Esophagus (tissue), 2 donors: ENCODE measurements around the gene AMPD1. TPM values are rescaled to one million over a fixed set of nuclear protein-coding genes. Genes with fewer than 3 reads are reported as not detected.

Experiments used
- H3K27ac ChIP-seq, 2 donors: one replicate each; pipeline ENCODE4 v1.5.1; 2013; ENCODE audit warnings: low read depth in 2 of 2, mild to moderate bottlenecking in 2 of 2, inconsistent platforms in 1 of 2, low read length in 1 of 2, moderate library complexity in 1 of 2
- H3K27me3 ChIP-seq, 2 donors: one replicate each; pipeline ENCODE4 v1.6.1; 2013; ENCODE audit warnings: low read length in 2 of 2, control low read depth in 1 of 2, mild to moderate bottlenecking in 1 of 2; ENCODE audit not compliant: insufficient read depth in 2 of 2, control insufficient read depth in 1 of 2
- H3K36me3 ChIP-seq, 2 donors: one replicate each; pipeline ENCODE4 v1.6.1; 2013; ENCODE audit warnings: low read length in 1 of 2; ENCODE audit not compliant: control insufficient read depth in 2 of 2, insufficient read depth in 2 of 2
- H3K4me1 ChIP-seq, 2 donors: one replicate each; pipeline ENCODE4 v1.6.1; 2013; ENCODE audit warnings: low read length in 1 of 2; ENCODE audit not compliant: control insufficient read depth in 2 of 2, insufficient read depth in 2 of 2
- H3K4me3 ChIP-seq, 2 donors: one replicate each; pipeline ENCODE4 v1.5.1; 2013; ENCODE audit warnings: low read length in 2 of 2, mild to moderate bottlenecking in 2 of 2, low read depth in 1 of 2, moderate library complexity in 1 of 2
- H3K9me3 ChIP-seq, 2 donors: one replicate each; pipeline ENCODE4 v1.6.1; 2013; ENCODE audit warnings: mild to moderate bottlenecking in 2 of 2, low read depth in 1 of 2, low read length in 1 of 2, moderate library complexity in 1 of 2; ENCODE audit not compliant: control insufficient read depth in 2 of 2, insufficient read depth in 1 of 2
- WGBS, 2 donors: extraction: QIAGEN DNeasy Blood & Tissue Kit; methylation state at CpG; one replicate each; pipeline ENCODE4 v1.1.7; 2013; 5-methylcytosine and 5-hydroxymethylcytosine counted together
- polyA plus RNA-seq, 2 donors: library from polyadenylated mRNA; stranded (reverse); fragments of 200-250 nt; gene quantifications; one replicate each; pipeline ENCODE4 v1.2.3, GENCODE V29; 2013
- donor health status: healthy with polysubstance abuse.
- donor health status: Bipolar disorder and iron deficiency.

Gene AMPD1
- polyA plus RNA-seq, 2 donors, result 0.11 to 0.18 TPM

GRCh38 chr1:114703242-114703641 is 7.9 kb upstream of the AMPD1 start:
- no peak overlapping the region for H3K4me3 ChIP-seq
- WGBS, 2 donors, result 94% methylated on average over 1 of the region's 1 CpG
- no peaks in the 10 kb centered on the region for H3K36me3 ChIP-seq
- no peak overlapping the region for H3K27ac ChIP-seq
- H3K4me1 ChIP-seq, result no peaks in the 10 kb centered on the region
- H3K27me3 ChIP-seq, result no peaks in the 10 kb centered on the region
- H3K9me3 ChIP-seq, result no peaks in the 10 kb centered on the region

GRCh38 chr1:114702737-114703136 is 7.4 kb upstream of the AMPD1 start:
- Histone ChIP-seq H3K27me3 (no peaks in the 10 kb centered on the region), H3K9me3 (no peaks in the 10 kb centered on the region), H3K36me3 (no peaks in the 10 kb centered on the region), H3K27ac (no peak overlapping the region), H3K4me3 (no peak overlapping the region), H3K4me1 (no peaks in the 10 kb centered on the region)
- 84 to 86% methylated on average over 5 of the region's 5 CpGs for WGBS, 2 donors

- no peaks in the 10 kb centered on the region for H3K27me3 ChIP-seq
- H3K4me3 ChIP-seq, result no peak overlapping the region
- H3K4me1 ChIP-seq, result no peaks in the 10 kb centered on the region
- no peaks in the 10 kb centered on the region for H3K9me3 ChIP-seq
- no peaks in the 10 kb centered on the region for H3K36me3 ChIP-seq
- H3K27ac ChIP-seq, result no peak overlapping the region
- WGBS, 2 donors, result 69 to 72% methylated on average over 2 of the region's 2 CpGs
Observed at GRCh38 chr1:114701931-114702330, 6.6 kb upstream of the AMPD1 start.

GRCh38 chr1:114700036-114700600 is 4.8 kb upstream of the AMPD1 start:
- Histone ChIP-seq H3K4me3 (no peak overlapping the region), H3K36me3 (no peaks in the 10 kb centered on the region), H3K4me1 (no peaks in the 10 kb centered on the region), H3K9me3 (no peaks in the 10 kb centered on the region), H3K27me3 (no peaks in the 10 kb centered on the region), H3K27ac (no peak overlapping the region)
- 46 to 67% methylated on average over 4 of the region's 4 CpGs for WGBS, 2 donors

- no peaks in the 10 kb centered on the region for H3K9me3 ChIP-seq
- H3K4me3 ChIP-seq, result no peak overlapping the region
- no peaks in the 10 kb centered on the region for H3K4me1 ChIP-seq
- no peak overlapping the region for H3K27ac ChIP-seq
- no peaks in the 10 kb centered on the region for H3K36me3 ChIP-seq
- H3K27me3 ChIP-seq, result no peaks in the 10 kb centered on the region
Observed at GRCh38 chr1:114696810-114697209, 1.5 kb upstream of the AMPD1 start.

GRCh38 chr1:114694540-114695310 is 621 bp downstream of the AMPD1 start:
- Histone ChIP-seq H3K27ac (no peak overlapping the region), H3K27me3 (no peaks in the 10 kb centered on the region), H3K9me3 (no peaks in the 10 kb centered on the region), H3K4me1 (no peaks in the 10 kb centered on the region), H3K36me3 (no peaks in the 10 kb centered on the region), H3K4me3 (no peak overlapping the region)
- 80 to 84% methylated on average over 9 of the region's 9 CpGs for WGBS, 2 donors

- H3K9me3 ChIP-seq, result no peaks in the 10 kb centered on the region
- H3K36me3 ChIP-seq, result no peaks in the 10 kb centered on the region
- no peak overlapping the region for H3K4me3 ChIP-seq
- no peak overlapping the region for H3K27ac ChIP-seq
- WGBS, 2 donors, result 91 to 97% methylated on average over 3 of the region's 3 CpGs
- H3K4me1 ChIP-seq, result no peaks in the 10 kb centered on the region
- H3K27me3 ChIP-seq, result no peaks in the 10 kb centered on the region
Observed at GRCh38 chr1:114692947-114693346, 2.4 kb downstream of the AMPD1 start.

- H3K4me1 ChIP-seq, result no peaks in the 10 kb centered on the region
- no peaks in the 10 kb centered on the region for H3K27me3 ChIP-seq
- H3K4me3 ChIP-seq, result no peak overlapping the region
- 72 to 76% methylated on average over 2 of the region's 2 CpGs for WGBS, 2 donors
- H3K9me3 ChIP-seq, result no peaks in the 10 kb centered on the region
- H3K36me3 ChIP-seq, result no peaks in the 10 kb centered on the region
- H3K27ac ChIP-seq, result no peak overlapping the region
Observed at GRCh38 chr1:114691061-114691460, 4.3 kb downstream of the AMPD1 start.

- Histone ChIP-seq H3K27ac (no peak overlapping the region), H3K27me3 (no peaks in the 10 kb centered on the region), H3K9me3 (no peaks in the 10 kb centered on the region), H3K4me3 (no peak overlapping the region), H3K4me1 (no peaks in the 10 kb centered on the region), H3K36me3 (no peaks in the 10 kb centered on the region)
- 60 to 75% methylated on average over 1 of the region's 1 CpG for WGBS, 2 donors
Observed at GRCh38 chr1:114690148-114690547, 5.2 kb downstream of the AMPD1 start.

- no peaks in the 10 kb centered on the region for H3K9me3 ChIP-seq
- no peaks in the 10 kb centered on the region for H3K4me1 ChIP-seq
- WGBS, 2 donors, result 80 to 81% methylated on average over 4 of the region's 4 CpGs
Observed at GRCh38 chr1:114688526-114688925, 6.8 kb downstream of the AMPD1 start.

More at GRCh38 chr1:114688526-114688925, 6.8 kb downstream of the AMPD1 start:
- Histone ChIP-seq H3K36me3 (no peaks in the 10 kb centered on the region), H3K27me3 (no peaks in the 10 kb centered on the region), H3K4me3 (no peak overlapping the region), H3K27ac (no peak overlapping the region)
